OCI-LY7 (cell line): Measurements from ENCODE around the gene DHPS. TPM values are rescaled to one million over a fixed set of nuclear protein-coding genes. Genes with fewer than 3 reads are reported as not detected.

ENCODE experiments used
- BruUV-seq: library from RNA; stranded (reverse); fragments of 400-500 nt; replicated peaks from 2 replicates; lab custom pipeline; 2021; lab: Mats Ljungman, UMichigan
- CTCF ChIA-PET: fragments of 300-600 bp; sonication (Branson Sonifier 250); formaldehyde crosslinking; loops from one replicate; lab custom pipeline; 2022; ENCODE audit warnings: antibody characterized with exemption; ENCODE audit not compliant: unreplicated experiment; lab: Charles Lee
- POLR2A ChIA-PET: fragments of 300-600 bp; sonication (Branson Sonifier 250); formaldehyde crosslinking; loops from one replicate; lab custom pipeline; 2022; ENCODE audit warnings: antibody characterized with exemption; lab: Charles Lee
- DNase-seq: peaks from one replicate; pipeline ENCODE4 v3.0.0-alpha.2; 2015; ENCODE audit warnings: low spot score
- H2AFZ ChIP-seq: fragments of 200-600 bp; sonication (generic), shearing (Covaris generic); 2 replicates; pipeline ENCODE4 v1.6.1; 2014; ENCODE audit warnings: mild to moderate bottlenecking, antibody characterized with exemption, low read length, moderate library complexity
- H3K27ac ChIP-seq: fragments of 200-600 bp; sonication (generic); 2 replicates; pipeline ENCODE4 v1.5.1; 2014; ENCODE audit warnings: mixed run types, low read depth, mild to moderate bottlenecking, moderate library complexity, low read length, inconsistent platforms; ENCODE audit not compliant: poor library complexity, severe bottlenecking
- H3K36me3 ChIP-seq: fragments of 200-600 bp; sonication (generic); 2 replicates; pipeline ENCODE4 v1.6.1; 2014; ENCODE audit warnings: mild to moderate bottlenecking, antibody characterized with exemption, low read length, moderate library complexity, mixed read lengths; ENCODE audit not compliant: insufficient read depth
- H3K4me1 ChIP-seq: fragments of 200-600 bp; sonication (generic); 2 replicates; pipeline ENCODE4 v1.5.1; 2014; ENCODE audit warnings: mild to moderate bottlenecking, low read length; ENCODE audit not compliant: insufficient read depth, poor library complexity, severe bottlenecking
- H3K4me2 ChIP-seq: fragments of 200-600 bp; sonication (generic); 2 replicates; pipeline ENCODE4 v1.6.1; 2014; ENCODE audit warnings: mild to moderate bottlenecking, low read length
- H3K4me3 ChIP-seq: fragments of 200-600 bp; sonication (generic); 2 replicates; pipeline ENCODE4 v1.5.1; 2014; ENCODE audit warnings: mild to moderate bottlenecking, low read depth, low read length; ENCODE audit not compliant: poor library complexity, severe bottlenecking
- H3K79me2 ChIP-seq: fragments of 200-600 bp; sonication (generic); 2 replicates; pipeline ENCODE4 v1.6.1; 2016; ENCODE audit warnings: low read depth, mild to moderate bottlenecking, low read length, moderate library complexity, mixed read lengths; ENCODE audit not compliant: insufficient read depth
- H3K9me2 ChIP-seq: fragments of 200-600 bp; sonication (generic); 2 replicates; pipeline ENCODE4 v1.6.1; 2016; ENCODE audit warnings: mild to moderate bottlenecking, low read length, mixed read lengths; ENCODE audit not compliant: insufficient read depth
- H3K9me3 ChIP-seq: fragments of 200-600 bp; sonication (generic); 2 replicates; pipeline ENCODE4 v1.6.1; 2014; ENCODE audit warnings: mild to moderate bottlenecking, mixed run types, low read length, mixed read lengths
- H4K20me1 ChIP-seq: fragments of 200-600 bp; sonication (generic); 2 replicates; pipeline ENCODE4 v1.6.1; 2014; ENCODE audit warnings: mild to moderate bottlenecking, antibody characterized with exemption, low read length, moderate library complexity, mixed read lengths; ENCODE audit not compliant: insufficient read depth
- CTCF ChIP-seq: fragments of 200-600 bp; sonication (generic); conservative IDR thresholded peaks from 2 replicates; pipeline ENCODE4 v1.5.1; 2014; ENCODE audit warnings: mild to moderate bottlenecking, antibody characterized with exemption, low read length, moderate library complexity, mixed read lengths
- EZH2phosphoT487 ChIP-seq: fragments of 200-600 bp; sonication (generic); IDR thresholded peaks from 2 replicates; pipeline ENCODE4 v1.6.1; 2018; ENCODE audit warnings: low read depth, borderline replicate concordance, mild to moderate bottlenecking, mixed run types, antibody characterized with exemption, low read length, moderate library complexity, mixed read lengths
- intact Hi-C: fragments of 100-400 bp; cut with micrococcal nuclease; formaldehyde crosslinking; loops from one replicate; pipeline ENCODE4 v1.10.0; 2022; ENCODE audit not compliant: unreplicated experiment
- total RNA-seq, 2 experiments: library from RNA; depleted of rRNA in 1 of 2; stranded (reverse); fragments of >200 nt in 1 of 2; shearing (Covaris generic) in 1 of 2; gene quantifications; 2 replicates each; pipeline ENCODE4 v1.2.3, GENCODE V29; 2014 to 2022

DHPS gene
- total RNA-seq, 2 experiments from 2014 or later, result 101 to 102 TPM

- Histone ChIP-seq H2AFZ (no peak overlapping the region), H3K27ac (no peak overlapping the region), H3K79me2 (no peaks in the 10 kb centered on the region), H3K4me3 (no peak overlapping the region), H3K9me3 (no peaks in the 10 kb centered on the region), H3K9me2 (no peaks in the 10 kb centered on the region), H4K20me1 (no peaks in the 10 kb centered on the region), H3K4me2 (no peak overlapping the region), H3K4me1 (no peaks in the 10 kb centered on the region), H3K36me3 (peaks cover 99% of the 10 kb centered on the region)
- intact Hi-C loops, result no loop called here
- no TSS peak for BruUV-seq
- no peak for DNase-seq
- ChIA-PET CTCF (no interaction called here), POLR2A (no interaction called here)
- TF ChIP-seq EZH2phosphoT487 (no peak), CTCF (no peak)
These were observed 24.6 kb upstream of the DHPS start for GRCh38 chr19:12706332-12706718.

- Histone ChIP-seq H3K79me2 (no peaks in the 10 kb centered on the region), H3K4me1 (no peaks in the 10 kb centered on the region), H3K4me2 (no peak overlapping the region), H4K20me1 (no peaks in the 10 kb centered on the region), H3K9me3 (no peaks in the 10 kb centered on the region), H3K27ac (no peak overlapping the region), H3K4me3 (no peak overlapping the region), H2AFZ (no peak overlapping the region), H3K9me2 (no peaks in the 10 kb centered on the region), H3K36me3 (peaks cover 99% of the 10 kb centered on the region)
- TF ChIP-seq EZH2phosphoT487 (no peak), CTCF (no peak)
- CTCF ChIA-PET, result no interaction called here
- POLR2A ChIA-PET, result no interaction called here
- intact Hi-C loops, result no loop called here
- BruUV-seq, result no TSS peak
- DNase-seq, result no peak
These were observed 24.1 kb upstream of the DHPS start for GRCh38 chr19:12705654-12706331.

GRCh38 chr19:12705169-12705568 lies 23.5 kb upstream of the DHPS start:
- no peak for DNase-seq
- Histone ChIP-seq H3K4me1 (no peaks in the 10 kb centered on the region), H3K4me3 (no peak overlapping the region), H4K20me1 (no peaks in the 10 kb centered on the region), H3K4me2 (no peak overlapping the region), H3K9me3 (no peaks in the 10 kb centered on the region), H3K27ac (no peak overlapping the region), H3K79me2 (no peaks in the 10 kb centered on the region), H3K9me2 (no peaks in the 10 kb centered on the region), H2AFZ (no peak overlapping the region), H3K36me3 (peaks cover 98% of the 10 kb centered on the region)
- intact Hi-C loops, result no loop called here
- POLR2A ChIA-PET, result no interaction called here
- BruUV-seq, result no TSS peak
- TF ChIP-seq CTCF, result no peak
- no peak for TF ChIP-seq EZH2phosphoT487
- CTCF ChIA-PET, result no interaction called here
